SK-N-MC (cell line): Measurements from ENCODE around the gene ARHGAP24.
"Not testable (repeated sequence)": the region's sequence is repeated elsewhere in the genome, so short reads cannot be mapped to it uniquely, and the experiment has no call there.

Experiments
- EZH2 ChIP-seq: fragments of 200-600 bp; sonication (generic); IDR thresholded peaks from one replicate; pipeline ENCODE4 v1.6.1; 2017; ENCODE audit warnings: antibody characterized with exemption
- FOXP2 ChIP-seq: optimal IDR thresholded peaks from 2 replicates; pipeline ENCODE3; 2011; ENCODE audit warnings: mild to moderate bottlenecking, moderate library complexity; ENCODE audit not compliant: insufficient read depth; ENCODE audit errors: extremely low read length, control extremely low read depth
- POLR2AphosphoS5 ChIP-seq: IDR thresholded peaks from 2 replicates; pipeline ENCODE4 v1.6.1; 2012; ENCODE audit warnings: mild to moderate bottlenecking, low read depth, low read length, borderline replicate concordance

DNA sequence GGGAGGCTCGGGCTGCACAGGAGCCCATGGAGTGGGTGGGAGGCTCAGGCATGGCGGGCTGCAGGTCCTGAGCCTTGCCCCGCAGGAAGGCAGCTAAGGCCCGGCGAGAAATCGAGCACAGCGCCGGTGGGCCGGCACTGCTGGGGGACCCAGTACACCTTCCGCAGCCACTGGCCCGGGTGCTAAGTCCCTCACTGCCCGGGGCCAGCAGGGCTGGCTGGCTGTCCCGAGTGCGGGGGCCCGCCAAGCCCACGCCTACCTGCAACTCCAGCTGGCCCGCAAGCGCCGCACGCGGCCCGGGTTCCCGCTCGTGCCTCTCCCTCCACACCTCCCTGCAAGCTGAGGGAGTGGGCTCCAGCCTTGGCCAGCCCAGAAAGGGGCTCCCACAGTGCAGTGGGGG is 546.7 kb downstream of the ARHGAP24 start:
- not testable (repeated sequence) for TF ChIP-seq POLR2AphosphoS5, FOXP2, EZH2
